Adrenal gland (tissue), 12 donors: ENCODE results near the gene PPP1R9B. TPM values are rescaled to one million over a fixed set of nuclear protein-coding genes. Genes with fewer than 3 reads are reported as not detected.

Experiments used
- polyA plus RNA-seq, 3 donors: library from polyadenylated mRNA; stranded (reverse); fragments of 200-250 nt in 2 of 3; fragments of 350-450 nt in 1 of 3; fragmentation: Illumina TruSeq in 1 of 3; extraction: RNeasy Lipid Tissue Mini Kit (QIAGEN cat#74804) in 1 of 3; gene quantifications; one replicate each; pipeline ENCODE4 v1.2.3, GENCODE V29; 2013 to 2014
- total RNA-seq, 9 donors: library from RNA; depleted of rRNA in 4 of 9; stranded (reverse); fragments of >200 nt in 4 of 9; fragments of 120-200 nt in 1 of 9; fragmentation: NEBNext Ultra II Directional in 1 of 9; extraction: Animal tissue kit (Norgen Biotek cat#: 25700) in 1 of 9; gene quantifications; one replicate each; pipeline versions ENCODE4 v1.1.0 to v1.2.4, GENCODE V29; 2013 to 2023
- donor health status: healthy with polysubstance abuse.
- donor health status: Bipolar disorder and iron deficiency.
- donor health status: DM: yes; HTN: yes; CAD: no.
- donor health status: DM: no; HTN: no; CAD: no.
- donor health status: DM: no; HTN: no; CAD: no.
- donor health status: DM: yes; HTN: yes; CAD: no.

The PPP1R9B gene
- total and polyA plus RNA-seq, 12 donors: 21.8 to 128 (median 52.1) TPM

Other genes with a start within 250 kb of the PPP1R9B start
- under 1 TPM in 6 of 9 donors, not detected in 3; 0.18 to 0.96 (median 0.27) TPM for gene DLX4, start 181.5 kb downstream of the PPP1R9B start, total RNA-seq
- gene DLX4, start 181.5 kb downstream of the PPP1R9B start, polyA plus RNA-seq: under 1 TPM; 0.10 to 0.48 (median 0.11) TPM
- gene DLX3, start 155.5 kb downstream of the PPP1R9B start, total RNA-seq: under 1 TPM in 5 of 9 donors, not detected in 4; 0.36 to 0.83 (median 0.49) TPM
- gene DLX3, start 155.5 kb downstream of the PPP1R9B start, polyA plus RNA-seq: under 1 TPM; 0.07 to 0.24 (median 0.13) TPM
- gene ITGA3, start 94.6 kb downstream of the PPP1R9B start, total RNA-seq: 100 to 1,000 TPM in 7 of 9 donors, 10 to 100 TPM in 2; 27.8 to 206 (median 133) TPM
- 100 to 1,000 TPM in 2 of 3 donors, 10 to 100 TPM in 1; 20.9 to 164 (median 116) TPM for gene ITGA3, start 94.6 kb downstream of the PPP1R9B start, polyA plus RNA-seq
- gene PDK2, start 55.3 kb downstream of the PPP1R9B start, total RNA-seq: 100 to 1,000 TPM in 7 of 9 donors, 10 to 100 TPM in 2; 28.4 to 225 (median 126) TPM
- gene PDK2, start 55.3 kb downstream of the PPP1R9B start, polyA plus RNA-seq: 100 to 1,000 TPM in 1 of 3 donors, 10 to 100 TPM in 2; 48.5 to 110 (median 59.7) TPM
- gene SAMD14, start 20.5 kb downstream of the PPP1R9B start, total RNA-seq: 10 to 100 TPM in 1 of 9 donors, 1 to 10 TPM in 8; 1.3 to 12.6 (median 3.7) TPM
- gene SAMD14, start 20.5 kb downstream of the PPP1R9B start, polyA plus RNA-seq: 10 to 100 TPM in 1 of 3 donors, 1 to 10 TPM in 2; 1.1 to 11.0 (median 3.0) TPM
- 1 to 10 TPM in 3 of 9 donors, under 1 TPM in 3, not detected in 3; 0.28 to 3.0 (median 0.95) TPM for gene SGCA, start 15.3 kb upstream of the PPP1R9B start, total RNA-seq
- gene SGCA, start 15.3 kb upstream of the PPP1R9B start, polyA plus RNA-seq: 1 to 10 TPM in 2 of 3 donors, not detected in 1; 5.2 to 5.5 TPM
- 100 to 1,000 TPM in 5 of 9 donors, 10 to 100 TPM in 4; 50.2 to 263 (median 134) TPM for gene COL1A1, start 51.0 kb upstream of the PPP1R9B start, total RNA-seq
- gene COL1A1, start 51.0 kb upstream of the PPP1R9B start, polyA plus RNA-seq: 100 to 1,000 TPM in 1 of 3 donors, 10 to 100 TPM in 2; 39.6 to 101 (median 40.1) TPM
- gene TMEM92, start 123.8 kb upstream of the PPP1R9B start, total RNA-seq: under 1 TPM in 1 of 9 donors, not detected in 8; 0.06 TPM
- gene TMEM92, start 123.8 kb upstream of the PPP1R9B start, polyA plus RNA-seq: under 1 TPM in 1 of 3 donors, not detected in 2; 0.13 TPM
- gene XYLT2, start 195.4 kb upstream of the PPP1R9B start, total RNA-seq: 10 to 100 TPM; 14.7 to 40.3 (median 31.9) TPM
- gene XYLT2, start 195.4 kb upstream of the PPP1R9B start, polyA plus RNA-seq: 10 to 100 TPM in 2 of 3 donors, 1 to 10 TPM in 1; 4.6 to 29.8 (median 16.2) TPM
- gene MRPL27, start 222.5 kb upstream of the PPP1R9B start, total RNA-seq: 100 to 1,000 TPM in 3 of 9 donors, 10 to 100 TPM in 6; 75.0 to 159 (median 93.4) TPM
- 100 to 1,000 TPM in 2 of 3 donors, 10 to 100 TPM in 1; 96.4 to 287 (median 159) TPM for gene MRPL27, start 222.5 kb upstream of the PPP1R9B start, polyA plus RNA-seq
- gene EME1, start 222.6 kb upstream of the PPP1R9B start, total RNA-seq: 1 to 10 TPM in 3 of 9 donors, under 1 TPM in 6; 0.18 to 5.2 (median 0.55) TPM
- 1 to 10 TPM in 1 of 3 donors, under 1 TPM in 2; 0.48 to 1.5 (median 0.84) TPM for gene EME1, start 222.6 kb upstream of the PPP1R9B start, polyA plus RNA-seq
- gene LRRC59, start 246.8 kb upstream of the PPP1R9B start, total RNA-seq: 100 to 1,000 TPM in 7 of 9 donors, 10 to 100 TPM in 2; 88.6 to 337 (median 109) TPM
- gene LRRC59, start 246.8 kb upstream of the PPP1R9B start, polyA plus RNA-seq: 100 to 1,000 TPM in 1 of 3 donors, 10 to 100 TPM in 2; 38.0 to 305 (median 49.3) TPM